Measurements from ENCODE around the gene CLDN18.

DNA sequence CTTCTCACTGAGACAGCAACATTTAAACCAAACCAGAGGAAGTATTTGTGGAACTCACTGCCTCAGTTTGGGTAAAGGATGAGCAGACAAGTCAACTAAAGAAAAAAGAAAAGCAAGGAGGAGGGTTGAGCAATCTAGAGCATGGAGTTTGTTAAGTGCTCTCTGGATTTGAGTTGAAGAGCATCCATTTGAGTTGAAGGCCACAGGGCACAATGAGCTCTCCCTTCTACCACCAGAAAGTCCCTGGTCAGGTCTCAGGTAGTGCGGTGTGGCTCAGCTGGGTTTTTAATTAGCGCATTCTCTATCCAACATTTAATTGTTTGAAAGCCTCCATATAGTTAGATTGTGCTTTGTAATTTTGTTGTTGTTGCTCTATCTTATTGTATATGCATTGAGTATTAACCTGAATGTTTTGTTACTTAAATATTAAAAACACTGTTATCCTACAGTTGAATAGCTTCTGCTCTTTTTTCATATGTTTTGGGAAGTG is 23.3 kb downstream of the CLDN18 start:
- TF ChIP-seq, protein P1, sequence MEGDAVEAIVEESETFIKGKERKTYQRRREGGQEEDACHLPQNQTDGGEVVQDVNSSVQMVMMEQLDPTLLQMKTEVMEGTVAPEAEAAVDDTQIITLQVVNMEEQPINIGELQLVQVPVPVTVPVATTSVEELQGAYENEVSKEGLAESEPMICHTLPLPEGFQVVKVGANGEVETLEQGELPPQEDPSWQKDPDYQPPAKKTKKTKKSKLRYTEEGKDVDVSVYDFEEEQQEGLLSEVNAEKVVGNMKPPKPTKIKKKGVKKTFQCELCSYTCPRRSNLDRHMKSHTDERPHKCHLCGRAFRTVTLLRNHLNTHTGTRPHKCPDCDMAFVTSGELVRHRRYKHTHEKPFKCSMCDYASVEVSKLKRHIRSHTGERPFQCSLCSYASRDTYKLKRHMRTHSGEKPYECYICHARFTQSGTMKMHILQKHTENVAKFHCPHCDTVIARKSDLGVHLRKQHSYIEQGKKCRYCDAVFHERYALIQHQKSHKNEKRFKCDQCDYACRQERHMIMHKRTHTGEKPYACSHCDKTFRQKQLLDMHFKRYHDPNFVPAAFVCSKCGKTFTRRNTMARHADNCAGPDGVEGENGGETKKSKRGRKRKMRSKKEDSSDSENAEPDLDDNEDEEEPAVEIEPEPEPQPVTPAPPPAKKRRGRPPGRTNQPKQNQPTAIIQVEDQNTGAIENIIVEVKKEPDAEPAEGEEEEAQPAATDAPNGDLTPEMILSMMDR (IDR thresholded peaks at IDR 0.05) = no peak
- no peak for TF ChIP-seq POLR2A (IDR thresholded peaks at IDR 0.05)

All from testis (tissue), 2 donors.